NK-92 (cell line): ENCODE data around the gene GALNS.
"Not testable (repeated sequence)": the region's sequence is repeated elsewhere in the genome, so short reads cannot be mapped to it uniquely, and the experiment has no call there.

ENCODE experiments used
- DNase-seq: peaks from one replicate; lab custom pipeline; 2025; ENCODE audit not compliant: unreplicated experiment; lab: John Stamatoyannopoulos, UW

GALNS gene

DNA sequence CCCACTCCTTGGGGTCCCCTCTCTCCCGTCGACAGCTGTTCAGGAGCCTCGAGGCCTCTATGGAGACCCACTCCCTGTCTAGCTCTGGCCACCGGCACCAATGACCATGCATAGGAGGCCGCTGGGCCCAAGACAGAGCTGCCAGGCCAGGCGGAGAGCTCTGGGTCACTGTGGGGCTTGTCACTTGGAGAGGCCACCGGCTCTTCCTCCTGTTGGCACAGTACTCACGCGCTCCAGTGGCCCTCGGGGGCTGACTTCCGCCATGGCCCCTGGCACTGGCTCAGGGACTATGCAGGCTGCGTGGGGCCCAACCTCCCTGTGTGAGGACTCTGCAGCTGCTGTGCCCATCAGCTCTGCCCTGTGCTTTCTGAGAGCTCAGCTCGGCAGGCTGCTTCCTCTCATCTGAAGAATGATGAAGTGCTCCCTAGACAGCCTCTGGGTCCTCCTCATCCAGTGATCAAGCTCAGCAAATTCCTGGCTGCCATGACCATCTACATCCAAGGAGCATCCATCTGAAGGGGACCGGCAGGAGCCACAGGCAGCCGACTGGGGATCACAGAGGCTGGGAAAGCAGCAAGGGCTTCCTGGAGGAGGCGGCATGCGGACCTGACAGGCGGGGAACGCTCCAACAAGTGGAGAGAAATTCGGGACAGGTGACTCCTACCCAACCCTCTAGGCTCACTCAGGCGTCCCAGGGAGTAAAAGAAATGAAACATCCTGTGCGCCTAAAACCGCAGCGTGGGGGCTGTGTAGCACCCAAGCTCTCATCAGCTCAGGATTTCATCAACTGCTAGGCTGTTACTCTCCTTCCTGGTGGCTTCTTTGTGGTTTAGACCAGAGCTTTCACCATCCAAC, 16.8 kb downstream of the GALNS start:
- DNase-seq = no peak

DNA sequence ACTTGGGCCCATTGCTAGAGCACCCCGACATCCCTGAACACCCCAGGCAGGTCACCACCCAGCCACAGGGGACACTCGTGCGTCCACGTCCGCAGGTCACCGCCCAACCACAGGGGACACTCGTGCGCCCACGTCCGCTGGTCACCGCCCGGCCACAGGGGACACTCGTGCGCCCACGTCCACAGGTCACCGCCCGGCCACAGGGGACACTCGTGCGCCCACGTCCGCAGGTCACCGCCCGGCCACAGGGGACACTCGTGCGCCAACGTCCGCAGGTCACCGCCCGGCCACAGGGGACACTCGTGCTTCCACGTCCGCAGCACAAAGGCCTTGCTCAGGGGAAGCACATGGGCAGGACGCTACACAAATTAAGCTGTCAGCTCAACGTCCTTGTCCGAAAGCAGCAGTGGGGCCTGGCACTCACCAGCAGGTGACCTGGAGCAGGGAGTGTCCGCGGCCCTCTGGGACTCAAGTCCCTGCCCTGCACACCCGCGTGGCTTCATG, 17.7 kb downstream of the GALNS start:
- DNase-seq = no peak

DNA sequence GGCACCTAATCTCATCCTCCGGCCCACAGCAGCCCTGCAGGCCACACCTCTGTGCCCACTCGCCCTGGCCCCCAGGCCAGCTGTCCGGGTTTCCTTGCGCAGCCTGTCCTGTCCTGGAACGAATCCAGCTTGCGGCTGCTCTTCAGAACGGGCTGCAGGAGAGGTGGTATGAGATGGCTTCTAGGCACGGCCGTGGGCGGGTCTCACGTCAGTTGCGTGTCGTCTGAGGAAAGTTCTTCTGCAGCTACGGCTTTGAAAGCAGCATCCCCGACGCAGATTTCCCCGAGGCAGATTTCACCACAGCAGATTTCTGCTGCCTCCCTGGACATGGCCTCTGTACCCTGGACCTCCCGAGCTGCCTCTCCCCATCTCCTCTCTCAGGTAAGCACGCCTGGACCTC, 18.2 kb downstream of the GALNS start:
- DNase-seq = no peak

DNA sequence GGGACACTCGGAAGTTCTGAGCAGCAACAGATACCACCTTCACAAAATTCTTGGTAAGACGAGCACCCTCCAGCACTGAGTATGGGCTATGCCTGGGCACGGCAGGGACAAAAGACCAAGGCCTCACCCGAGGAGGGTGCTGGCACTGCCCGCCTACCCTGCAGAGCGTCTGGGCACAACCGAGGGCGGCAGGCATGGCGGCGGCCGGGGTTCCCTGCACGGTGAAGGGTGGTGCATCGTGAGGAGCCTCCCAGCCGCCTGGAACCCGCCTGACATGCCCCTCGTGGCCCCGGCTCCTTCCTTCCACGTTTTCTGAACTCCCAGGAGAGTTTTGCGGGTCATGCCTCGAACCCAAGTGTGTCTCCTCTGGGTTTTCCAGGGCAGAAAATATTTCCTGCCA, 18.9 kb downstream of the GALNS start:
- DNase-seq = no peak

DNA sequence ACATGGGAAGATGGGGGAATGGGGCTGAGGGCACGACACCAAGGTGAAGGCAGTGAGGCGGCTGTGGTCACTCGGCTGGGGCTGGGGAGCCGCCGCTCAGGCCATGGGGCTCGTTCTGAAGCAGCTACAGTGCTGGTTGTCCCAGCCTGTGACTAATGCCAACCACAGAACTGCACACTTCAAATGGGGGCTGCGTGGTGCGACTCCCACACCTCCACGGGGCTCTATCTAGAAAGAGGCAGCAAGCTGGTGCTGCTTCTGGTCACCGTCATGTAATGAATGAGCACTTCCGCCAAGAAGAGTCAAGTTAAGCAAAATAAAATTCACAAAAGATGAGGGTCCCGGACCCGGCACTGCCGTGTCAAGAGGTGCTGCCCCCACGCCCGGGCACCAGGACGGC, 20.0 kb downstream of the GALNS start:
- no peak for DNase-seq

DNA sequence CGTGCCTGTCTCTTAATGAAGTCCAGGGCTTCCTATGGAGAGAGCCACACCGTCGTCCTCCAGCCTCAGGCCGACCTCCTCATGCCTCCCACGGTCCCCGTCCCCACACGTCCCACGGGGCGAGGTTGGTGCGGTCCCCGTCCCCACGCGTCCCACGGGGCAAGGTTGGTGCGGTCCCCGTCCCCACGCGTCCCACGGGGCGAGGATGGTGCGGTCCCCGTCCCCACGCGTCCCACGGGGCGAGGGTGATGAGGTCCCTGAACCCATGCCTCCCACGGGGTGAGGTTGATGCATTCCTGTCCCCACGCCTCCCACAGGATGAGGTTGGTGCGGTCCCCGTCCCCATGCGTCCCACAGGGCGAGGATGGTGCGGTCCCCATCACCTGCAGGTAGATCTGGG, 20.9 kb downstream of the GALNS start:
- no peak for DNase-seq

DNA sequence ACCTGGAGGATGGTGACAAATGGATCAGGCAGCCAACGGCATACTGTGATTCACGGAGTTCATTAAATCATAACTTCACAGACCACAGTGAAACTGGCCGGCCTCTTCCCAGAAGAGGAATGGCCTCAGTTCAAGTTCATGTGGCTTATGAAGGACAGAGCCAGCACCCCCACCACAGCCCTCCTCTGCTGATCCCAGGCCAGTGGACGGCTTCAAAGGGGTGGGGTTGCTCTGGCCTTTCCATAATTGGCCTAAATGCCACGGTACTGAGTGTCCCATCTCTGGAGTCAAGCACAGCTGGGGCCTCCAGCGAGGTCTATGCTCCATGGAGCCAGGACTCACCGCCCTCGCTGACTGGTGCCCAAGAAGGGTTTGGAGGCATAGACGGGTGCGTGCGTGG, 21.4 kb downstream of the GALNS start:
- no peak for DNase-seq

DNA sequence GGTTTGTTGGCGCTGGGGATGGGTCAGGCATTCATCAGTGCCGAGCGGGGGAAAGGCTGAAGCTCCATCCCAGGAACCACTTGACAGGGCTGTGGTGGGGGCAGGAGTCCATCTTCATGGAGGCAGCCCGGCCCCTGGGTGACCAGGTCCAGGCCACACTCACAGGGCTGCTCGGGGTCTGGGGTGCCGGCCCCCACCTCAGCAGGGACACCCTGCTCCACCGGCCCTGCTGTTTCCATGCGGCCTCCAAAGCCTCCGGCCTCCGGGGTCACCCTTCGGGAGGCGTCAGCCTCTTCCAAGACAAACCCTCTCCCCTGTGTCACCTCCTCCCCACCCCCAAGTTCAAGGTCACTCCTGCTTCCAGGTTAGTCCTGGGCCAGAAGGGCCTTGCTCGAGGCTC, 22.1 kb downstream of the GALNS start:
- DNase-seq = no peak

DNA sequence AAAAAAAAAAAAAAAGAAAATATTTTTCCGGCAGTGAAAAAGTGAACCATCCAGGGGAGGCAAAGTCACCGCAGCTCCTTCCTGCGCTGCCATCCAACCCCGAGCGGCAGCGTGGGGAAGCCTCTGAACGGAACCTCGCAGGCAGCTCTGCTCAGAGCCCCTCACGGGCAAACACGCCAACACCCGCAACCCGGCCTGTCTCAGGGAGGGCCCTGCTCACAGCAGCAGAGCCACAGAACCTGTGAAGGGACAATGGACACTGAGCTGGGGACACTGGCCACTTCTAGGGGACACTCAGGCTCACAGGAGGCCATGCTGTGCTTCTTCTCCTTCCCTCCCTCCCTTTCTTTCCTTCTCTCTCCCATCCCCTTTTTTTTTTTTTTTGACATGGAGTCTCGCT, 23.7 kb downstream of the GALNS start:
- DNase-seq = no peak

DNA sequence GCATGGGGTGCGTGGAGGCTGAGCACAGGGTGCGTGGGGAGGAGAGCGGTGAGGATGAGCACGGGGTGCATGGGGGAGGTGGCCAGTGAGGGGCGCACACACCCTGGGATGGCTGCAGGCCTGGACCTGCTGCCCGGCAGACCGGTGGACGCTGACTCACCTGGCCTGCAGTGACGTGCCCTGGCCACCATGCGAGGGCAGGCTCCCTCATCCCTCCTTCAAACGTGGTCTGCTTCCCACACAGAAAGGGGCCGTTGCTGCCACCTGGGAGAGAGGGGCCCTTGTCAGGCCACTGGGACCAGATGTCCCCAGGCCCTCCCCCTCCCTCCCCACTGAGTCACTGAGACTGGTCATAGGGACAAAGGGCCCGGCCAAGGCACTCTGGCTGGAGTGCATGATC, 24.9 kb downstream of the GALNS start:
- DNase-seq = no peak

DNA sequence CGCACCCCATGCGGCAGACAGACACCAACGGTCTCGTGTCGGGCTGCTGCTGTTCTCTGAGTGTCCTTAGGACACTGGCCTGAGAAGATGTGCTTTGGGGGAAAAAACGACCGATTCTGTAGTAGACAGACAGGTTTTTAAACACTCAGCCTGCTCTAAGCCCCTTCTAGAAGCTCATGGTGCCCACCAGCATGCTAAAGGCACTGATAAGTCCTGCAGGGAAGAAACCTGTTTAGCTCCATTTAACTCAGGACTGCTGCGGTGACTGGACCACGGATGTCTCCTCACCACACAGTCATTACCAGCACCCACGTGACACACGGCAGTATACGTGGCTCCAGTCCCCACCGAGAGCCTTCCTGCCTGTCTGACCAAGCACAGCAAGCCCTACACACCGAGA, 26.0 kb downstream of the GALNS start:
- no peak for DNase-seq

DNA sequence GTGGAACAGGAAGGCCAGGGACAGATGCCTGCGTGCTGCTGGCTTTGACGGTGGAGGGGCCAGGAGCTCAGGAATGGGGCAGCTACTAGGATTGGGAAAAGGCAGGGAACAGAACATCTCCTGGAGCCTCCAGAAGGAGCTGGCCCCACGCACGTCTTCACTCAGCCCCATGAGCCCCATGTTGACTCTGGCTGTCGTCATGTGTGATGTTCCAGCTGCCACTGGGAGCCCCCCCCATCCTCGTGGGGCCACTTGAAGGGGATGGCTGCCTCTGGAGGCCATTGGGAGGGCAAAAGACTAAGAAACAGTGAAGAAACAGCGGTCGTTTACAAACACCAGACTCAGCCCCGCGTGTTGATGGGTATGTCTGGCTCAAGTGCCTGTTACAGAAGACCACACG, 26.5 kb downstream of the GALNS start:
- no peak for DNase-seq

DNA sequence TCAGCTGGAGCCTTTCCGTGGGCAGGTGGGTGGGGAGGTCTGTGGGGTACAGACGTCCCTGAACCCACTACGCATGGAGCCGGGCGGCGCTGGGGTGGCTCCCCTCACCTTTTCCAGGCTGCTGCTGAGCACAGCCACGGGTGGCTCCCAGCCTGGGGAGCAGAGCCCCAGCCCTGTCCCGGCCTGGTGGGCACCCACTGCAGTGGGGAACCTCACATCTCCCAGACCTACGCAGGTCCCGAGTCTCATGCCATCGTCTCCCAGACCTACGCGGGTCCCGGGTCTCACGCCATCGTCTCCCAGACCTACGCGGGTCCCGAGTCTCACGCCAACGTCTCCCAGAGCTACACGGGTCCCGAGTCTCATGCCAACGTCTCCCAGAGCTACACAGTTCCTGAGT, 28.0 kb downstream of the GALNS start:
- no peak for DNase-seq

DNA sequence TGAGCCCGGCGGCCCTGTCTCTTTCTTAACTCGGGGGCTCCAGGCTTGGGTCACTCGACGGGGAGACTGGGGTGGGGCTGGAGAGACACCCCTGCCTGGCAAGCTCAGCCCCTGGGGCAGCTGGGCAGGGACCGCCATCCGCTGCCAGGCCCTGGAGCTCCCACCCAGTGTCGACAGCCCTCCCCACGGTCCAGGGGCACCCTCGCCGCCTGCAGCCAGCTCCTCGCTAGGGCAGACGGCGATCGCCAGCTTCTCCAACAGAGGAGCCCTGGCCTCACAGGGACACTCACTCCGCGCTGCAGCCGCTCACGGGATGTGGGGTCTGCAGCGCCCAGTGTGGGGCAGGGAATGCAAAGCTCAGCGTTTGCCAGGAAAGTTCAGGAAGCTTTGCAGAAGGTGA, 29.0 kb downstream of the GALNS start:
- no peak for DNase-seq

DNA sequence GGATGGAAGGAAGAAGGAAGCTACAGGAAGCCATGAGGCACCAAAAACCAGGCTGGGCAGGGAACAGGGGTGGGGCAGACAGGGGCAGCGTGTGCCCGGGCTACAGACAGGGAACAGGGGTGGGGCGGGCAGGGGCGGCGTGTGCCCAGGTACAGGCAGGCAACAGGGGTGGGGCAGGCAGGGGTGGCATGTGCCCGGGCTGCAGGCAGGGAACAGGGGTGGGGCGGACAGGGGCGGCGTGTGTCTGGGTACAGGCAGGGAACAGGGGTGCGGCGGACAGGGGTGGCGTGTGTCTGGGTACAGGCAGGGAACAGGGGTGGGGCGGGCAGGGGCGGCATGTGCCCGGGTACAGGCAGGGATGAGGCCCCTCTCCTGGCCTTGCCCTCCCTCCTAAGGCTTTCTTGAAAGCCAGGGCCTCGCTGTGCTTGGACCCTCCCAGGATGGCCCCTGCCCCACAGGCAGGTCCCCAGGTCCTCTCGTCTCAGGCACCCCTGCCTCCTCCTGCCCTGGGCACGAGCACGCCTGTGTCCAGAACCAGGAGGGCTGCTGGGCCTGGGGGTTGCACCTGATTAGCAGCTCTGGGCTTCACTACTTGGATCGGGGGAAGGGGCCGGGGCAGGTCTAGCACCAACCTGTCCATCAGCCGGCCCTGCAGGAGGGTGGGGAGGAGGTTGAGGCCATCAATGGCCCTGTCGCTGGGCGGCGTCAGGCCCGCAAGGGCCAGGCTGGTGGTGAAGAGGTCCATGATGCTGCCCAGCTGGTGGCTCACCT, 30.5 kb downstream of the GALNS start:
- no peak for DNase-seq

DNA sequence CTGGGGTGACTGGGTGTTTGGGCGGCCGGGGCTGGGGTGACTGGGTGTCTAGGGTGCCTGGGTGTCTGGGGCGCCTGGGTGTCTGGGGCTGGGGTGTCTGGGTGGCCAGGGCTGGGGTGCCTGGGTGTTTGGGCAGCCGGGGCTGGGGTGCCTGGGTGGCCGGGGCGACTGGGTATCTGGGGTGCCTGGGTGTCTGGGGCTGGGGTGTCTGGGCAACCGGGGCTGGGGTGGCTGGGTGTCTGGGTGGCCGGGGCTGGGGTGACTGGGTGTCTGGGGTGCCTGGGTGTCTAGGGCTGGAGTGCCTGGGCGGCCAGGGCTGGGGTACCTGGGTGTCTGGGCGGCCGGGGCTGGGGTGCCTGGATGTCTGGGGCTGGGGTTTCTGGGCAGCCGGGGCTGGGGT, 31.6 kb downstream of the GALNS start:
- DNase-seq = no peak

DNA sequence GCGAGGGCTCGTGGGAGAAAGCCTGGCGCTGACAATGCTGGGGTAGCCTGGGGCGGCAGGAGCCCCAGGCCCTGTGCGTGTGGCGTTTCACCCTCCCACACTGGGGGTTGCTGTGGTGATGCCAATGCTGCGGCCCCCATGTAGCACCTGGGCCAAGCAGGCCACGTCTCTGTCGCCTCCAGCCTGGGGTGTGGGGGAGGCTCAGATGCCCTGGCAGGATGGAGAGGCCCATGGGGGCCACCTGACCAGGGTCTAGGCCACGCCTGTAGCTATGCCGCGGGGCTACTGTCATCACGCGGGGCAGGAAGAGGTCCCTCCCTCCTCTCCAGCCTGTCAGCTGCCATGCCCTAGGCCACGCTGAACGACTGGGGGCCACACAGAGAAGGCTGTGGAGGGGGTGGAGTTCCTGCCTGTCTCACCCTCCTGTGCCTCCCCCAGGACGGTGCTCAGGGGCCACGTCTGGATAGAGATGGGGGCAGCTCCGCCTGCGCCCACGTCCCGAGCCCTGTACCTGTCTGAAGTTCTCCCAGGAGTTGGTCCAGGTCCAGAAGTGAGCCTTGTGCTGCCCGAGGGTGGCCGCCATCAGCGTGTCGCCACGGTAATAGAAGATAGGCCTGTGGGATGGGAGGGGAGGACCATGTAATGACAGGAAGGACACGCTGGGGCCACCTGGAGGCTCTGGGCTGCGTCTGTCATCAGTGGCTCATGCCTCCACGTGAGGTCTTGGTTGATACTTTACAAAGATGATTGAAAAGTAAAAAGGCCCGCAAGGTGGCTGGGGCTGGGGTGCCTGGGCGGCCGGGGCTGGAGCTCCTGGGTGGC, 32.3 kb downstream of the GALNS start:
- no peak for DNase-seq

DNA sequence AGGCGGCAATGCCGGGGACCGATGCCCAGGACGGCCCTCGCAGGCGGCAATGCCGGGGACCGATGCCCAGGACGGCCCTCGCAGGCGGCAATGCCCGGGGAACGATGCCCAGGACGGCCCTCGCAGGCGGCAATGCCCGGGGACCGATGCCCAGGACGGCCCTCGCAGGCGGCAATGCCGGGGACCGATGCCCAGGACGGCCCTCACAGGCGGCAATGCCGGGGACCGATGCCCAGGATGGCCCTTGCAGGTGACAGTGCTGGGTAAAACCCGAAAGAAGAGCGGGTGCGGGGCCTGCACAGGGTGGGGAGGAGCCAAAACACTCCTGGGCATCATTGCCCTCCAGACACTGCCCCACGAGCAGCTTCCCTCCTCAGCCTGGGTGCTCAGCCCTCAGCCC, 33.1 kb downstream of the GALNS start:
- DNase-seq = not testable (repeated sequence)

DNA sequence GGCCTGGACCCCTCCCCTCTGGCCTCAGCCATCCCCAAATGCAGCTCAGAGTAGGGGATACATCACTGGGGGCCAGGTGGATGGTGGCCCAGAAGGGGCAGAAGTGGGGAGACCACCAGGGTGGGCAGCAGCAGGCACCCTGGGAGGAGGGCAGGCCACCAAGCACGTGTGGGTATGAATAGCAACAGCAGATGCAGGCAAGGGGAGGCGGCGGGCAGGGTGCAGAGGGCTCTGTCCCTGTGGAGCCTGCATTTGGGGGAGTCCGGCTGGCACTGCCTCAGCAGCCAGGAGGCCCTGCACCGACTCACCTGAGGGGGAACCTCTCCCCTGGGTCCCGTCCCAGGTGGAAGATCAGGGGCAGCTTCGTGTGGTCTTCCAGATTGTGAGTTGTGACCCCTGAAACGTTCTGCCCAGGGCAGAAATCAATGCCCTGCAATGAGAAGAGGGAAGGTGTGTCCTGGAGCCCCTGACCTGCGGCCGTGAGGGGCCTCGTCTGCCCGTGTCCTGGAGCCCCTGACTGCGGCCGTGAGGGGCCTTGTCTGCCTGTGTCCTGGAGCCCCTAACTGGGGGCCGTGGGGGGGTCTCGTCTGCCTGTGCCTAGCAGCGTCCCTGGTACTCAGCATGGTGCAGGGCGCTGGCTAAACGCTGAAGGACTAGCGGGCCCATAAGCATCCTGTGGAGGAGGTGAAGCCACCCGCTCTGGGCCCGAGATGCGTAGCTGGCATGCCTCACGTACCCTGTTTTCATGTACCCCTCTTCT, 34.3 kb downstream of the GALNS start:
- DNase-seq = no peak

DNA sequence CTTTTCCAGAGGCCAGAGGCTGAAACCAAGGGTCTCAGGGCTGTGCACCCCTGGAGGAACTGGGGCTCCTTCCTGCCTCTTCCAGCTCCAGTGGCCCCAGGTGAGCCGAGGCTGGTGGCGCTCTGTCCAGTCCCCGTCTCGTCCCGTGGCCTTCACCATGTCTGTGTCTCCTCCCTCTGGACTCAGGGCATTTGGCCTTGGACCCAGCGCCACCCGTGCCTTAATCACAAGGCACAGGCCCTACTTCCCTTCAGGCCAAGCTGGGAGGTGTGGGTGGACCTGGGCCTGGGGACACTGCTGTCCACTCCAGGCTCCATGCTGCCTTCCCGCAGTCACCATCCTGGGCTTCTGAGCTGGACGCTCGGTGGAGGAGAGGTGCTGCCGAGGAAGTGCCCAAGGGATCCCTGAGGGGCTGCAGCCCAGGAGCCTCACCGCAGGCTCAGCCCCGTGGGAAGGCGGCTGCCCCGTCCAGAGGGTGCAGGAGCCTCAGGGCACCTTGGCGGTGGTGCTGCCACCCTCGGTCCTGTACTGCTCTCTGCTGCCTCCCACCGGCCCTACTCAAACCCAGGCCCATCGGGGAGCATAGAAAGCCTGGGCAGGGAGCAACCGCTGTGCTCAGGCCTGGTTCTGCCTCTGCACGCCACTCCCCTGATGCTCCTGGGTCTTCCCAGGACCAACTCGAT, 35.4 kb downstream of the GALNS start:
- no peak for DNase-seq
